Keratinocyte (primary cell): ENCODE data around the gene GRAP. TPM values are rescaled to one million over a fixed set of nuclear protein-coding genes. Genes with fewer than 3 reads are reported as not detected.

Experiments
- DNase-seq: peaks from one replicate; pipeline ENCODE4 v3.0.0-alpha.2; 2011; ENCODE audit warnings: low read depth, missing footprints, low spot score
- FAIRE-seq: peaks from 2 replicates; lab custom pipeline; 2011; peaks lifted over from hg19 to GRCh38; lab: Jason Lieb, UNC
- H2AFZ ChIP-seq: 2 replicates; pipeline ENCODE4 v1.6.0; 2012; ENCODE audit warnings: low read length, control low read depth, inconsistent platforms; ENCODE audit not compliant: control insufficient read depth
- H3K27ac ChIP-seq: 2 replicates; pipeline ENCODE4 v1.5.1; 2011; ENCODE audit warnings: low read length; ENCODE audit not compliant: control insufficient read depth, insufficient read depth
- H3K27me3 ChIP-seq: 3 replicates; pipeline ENCODE4 v1.6.0; 2011; ENCODE audit warnings: low read length; ENCODE audit not compliant: control insufficient read depth, insufficient read depth; ENCODE audit errors: extremely low read depth
- H3K36me3 ChIP-seq, 2 experiments: 2 replicates in 1 of 2; 3 replicates in 1 of 2; pipeline ENCODE4 v1.5.1; 2011; ENCODE audit warnings: low read length in 2 of 2, mild to moderate bottlenecking in 1 of 2; ENCODE audit not compliant: control insufficient read depth in 2 of 2, insufficient read depth in 2 of 2; ENCODE audit errors: extremely low read depth in 1 of 2
- H3K4me1 ChIP-seq: 3 replicates; pipeline ENCODE4 v1.5.1; 2011; ENCODE audit warnings: low read length; ENCODE audit not compliant: control insufficient read depth, insufficient read depth; ENCODE audit errors: extremely low read depth
- H3K4me2 ChIP-seq: 3 replicates; pipeline ENCODE4 v1.6.0; 2011; ENCODE audit warnings: low read depth, low read length; ENCODE audit not compliant: control insufficient read depth, insufficient read depth; ENCODE audit errors: extremely low read depth
- H3K4me3 ChIP-seq, 3 experiments: fragments of 200-600 bp in 1 of 3; sonication (generic) in 1 of 3; 2 replicates in 2 of 3; 3 replicates in 1 of 3; pipeline ENCODE4 v1.5.1; 2011 to 2016; ENCODE audit warnings: low read length in 3 of 3, mild to moderate bottlenecking in 3 of 3, control low read depth in 2 of 3, inconsistent platforms in 1 of 3, low read depth in 1 of 3, mixed read lengths in 1 of 3, mixed run types in 1 of 3, moderate library complexity in 1 of 3; ENCODE audit not compliant: control insufficient read depth in 2 of 3, insufficient read depth in 2 of 3; ENCODE audit errors: extremely low read depth in 1 of 3
- H3K79me2 ChIP-seq: 2 replicates; pipeline ENCODE4 v1.6.0; 2012; ENCODE audit warnings: low read length; ENCODE audit not compliant: control insufficient read depth, insufficient read depth
- H3K9ac ChIP-seq: 3 replicates; pipeline ENCODE4 v1.6.0; 2011; ENCODE audit warnings: low read length; ENCODE audit not compliant: control insufficient read depth, insufficient read depth; ENCODE audit errors: extremely low read depth
- H3K9me1 ChIP-seq: 3 replicates; pipeline ENCODE4 v1.6.0; 2011; ENCODE audit warnings: low read length; ENCODE audit not compliant: control insufficient read depth, insufficient read depth; ENCODE audit errors: extremely low read depth
- H3K9me3 ChIP-seq: 2 replicates; pipeline ENCODE4 v1.5.1; 2012; ENCODE audit warnings: low read depth, low read length; ENCODE audit not compliant: control insufficient read depth
- H4K20me1 ChIP-seq: 3 replicates; pipeline ENCODE4 v1.6.0; 2011; ENCODE audit warnings: low read length; ENCODE audit not compliant: control insufficient read depth, insufficient read depth; ENCODE audit errors: extremely low read depth
- EZH2 ChIP-seq: IDR thresholded peaks from one replicate; pipeline ENCODE4 v1.6.1; 2012; ENCODE audit warnings: inconsistent platforms, mild to moderate bottlenecking, low read length, moderate library complexity
- dilution Hi-C: fragments of 300-500 bp; cut with MboI; formaldehyde crosslinking; loops from one replicate; pipeline ENCODE4 v1.7.0; 2020; ENCODE audit warnings: low sequenced_read_pairs; ENCODE audit not compliant: extremely low pct_ligation_motif_present
- polyA plus RNA-seq, 5 experiments: library from polyadenylated mRNA; depleted of rRNA in 3 of 5; stranded (reverse) in 3 of 5; stranded (forward) in 1 of 5; unstranded in 1 of 5; fragments of >200 nt; gene quantifications; 1 replicate in 1 of 5; 2 replicates in 3 of 5; 3 replicates in 1 of 5; pipeline versions ENCODE4 v1.2.1 to v1.2.3, GENCODE V29; 2011 to 2012; ENCODE audit warnings: missing spikeins in 2 of 5, low read depth in 1 of 5, low replicate concordance in 1 of 5
- TF ChIP-seq, protein P1 (sequence below), 3 experiments: IDR thresholded peaks in 1 of 3; conservative IDR thresholded peaks in 1 of 3; optimal IDR thresholded peaks in 1 of 3; 2 replicates in 2 of 3; 3 replicates in 1 of 3; pipeline versions ENCODE3 to v1.5.1; 2011; ENCODE audit warnings: low read length in 3 of 3, mild to moderate bottlenecking in 3 of 3, moderate library complexity in 2 of 3, control low read depth in 1 of 3, inconsistent platforms in 1 of 3; ENCODE audit not compliant: insufficient read depth in 2 of 3; ENCODE audit errors: extremely low read depth in 1 of 3

GRAP gene
- polyA plus RNA-seq, 1 donor (not counting 4 experiments of a cell fraction or from before 2014, with no cell fraction given), result 0.03 TPM

DNA sequence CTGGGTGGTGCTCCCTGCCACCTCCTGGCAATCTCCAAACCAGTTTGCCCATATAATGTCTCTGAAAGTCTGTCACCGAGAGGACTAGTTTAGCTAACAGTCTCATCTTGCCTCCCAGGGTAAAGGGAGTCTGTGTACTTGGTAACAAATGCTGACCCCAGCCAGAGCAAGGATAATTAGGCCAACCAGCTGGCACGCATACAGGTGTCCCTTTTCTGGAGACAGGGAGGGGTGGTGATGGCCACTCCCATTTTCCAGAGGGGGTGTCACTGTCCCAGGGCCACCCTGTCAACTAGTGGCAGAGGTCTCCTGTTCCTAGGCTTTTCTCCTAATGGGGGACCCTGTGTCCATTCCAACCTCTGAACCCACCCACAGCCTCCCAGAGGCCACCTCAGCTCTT lies 50.3 kb downstream of the GRAP start:
- Histone ChIP-seq H3K4me2 (no peak overlapping the region), H2AFZ (no peak overlapping the region), H3K4me1 (peaks cover 82% of the 10 kb centered on the region), H3K9ac (no peak overlapping the region), H3K9me3 (no peaks in the 10 kb centered on the region), H3K27ac (no peak overlapping the region), H3K4me3 (no peak overlapping the region), H3K27me3 (no peaks in the 10 kb centered on the region), H4K20me1 (peaks cover 48% of the 10 kb centered on the region), H3K9me1 (peaks cover 4% of the 10 kb centered on the region), H3K79me2 (peaks cover 90% of the 10 kb centered on the region), H3K36me3 (peaks cover 8 to 50% of the 10 kb centered on the region in 2 experiments)
- dilution Hi-C loops, result no loop called here
- DNase-seq (no peak), FAIRE-seq (no peak)
- TF ChIP-seq EZH2, result no peak
- TF ChIP-seq, protein P1, sequence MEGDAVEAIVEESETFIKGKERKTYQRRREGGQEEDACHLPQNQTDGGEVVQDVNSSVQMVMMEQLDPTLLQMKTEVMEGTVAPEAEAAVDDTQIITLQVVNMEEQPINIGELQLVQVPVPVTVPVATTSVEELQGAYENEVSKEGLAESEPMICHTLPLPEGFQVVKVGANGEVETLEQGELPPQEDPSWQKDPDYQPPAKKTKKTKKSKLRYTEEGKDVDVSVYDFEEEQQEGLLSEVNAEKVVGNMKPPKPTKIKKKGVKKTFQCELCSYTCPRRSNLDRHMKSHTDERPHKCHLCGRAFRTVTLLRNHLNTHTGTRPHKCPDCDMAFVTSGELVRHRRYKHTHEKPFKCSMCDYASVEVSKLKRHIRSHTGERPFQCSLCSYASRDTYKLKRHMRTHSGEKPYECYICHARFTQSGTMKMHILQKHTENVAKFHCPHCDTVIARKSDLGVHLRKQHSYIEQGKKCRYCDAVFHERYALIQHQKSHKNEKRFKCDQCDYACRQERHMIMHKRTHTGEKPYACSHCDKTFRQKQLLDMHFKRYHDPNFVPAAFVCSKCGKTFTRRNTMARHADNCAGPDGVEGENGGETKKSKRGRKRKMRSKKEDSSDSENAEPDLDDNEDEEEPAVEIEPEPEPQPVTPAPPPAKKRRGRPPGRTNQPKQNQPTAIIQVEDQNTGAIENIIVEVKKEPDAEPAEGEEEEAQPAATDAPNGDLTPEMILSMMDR (optimal IDR thresholded peaks at IDR 0.05 in 1 of 3, IDR thresholded peaks at IDR 0.05 in 1 of 3, conservative IDR thresholded peaks at IDR 0.05 in 1 of 3; ENCODE audit: extremely low read depth in 1 of 3, insufficient read depth in 2 of 3, low read length in 3 of 3), result no peak

DNA sequence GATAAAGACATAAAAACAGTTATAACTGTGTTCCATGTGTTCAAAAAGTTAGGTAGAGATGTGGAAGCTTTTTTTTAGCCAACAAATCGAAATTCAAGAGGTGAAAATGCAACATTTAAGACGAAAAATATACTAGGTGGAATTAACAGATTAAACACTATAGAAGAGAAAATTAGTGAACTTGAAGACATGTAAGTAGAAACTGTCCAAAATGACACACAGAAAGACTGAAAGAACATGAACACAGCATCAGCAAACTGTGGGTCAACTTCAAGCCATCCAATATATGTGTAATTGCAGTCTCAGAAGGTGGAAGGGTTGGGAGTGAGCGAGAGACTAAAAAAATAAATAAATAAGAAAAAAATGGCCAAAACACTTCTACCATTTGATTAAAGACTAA lies 51.5 kb downstream of the GRAP start:
- Histone ChIP-seq H3K27me3 (no peaks in the 10 kb centered on the region), H3K4me1 (peaks cover 82% of the 10 kb centered on the region), H3K9me3 (no peaks in the 10 kb centered on the region), H3K9me1 (peaks cover 7% of the 10 kb centered on the region), H4K20me1 (peaks cover 55% of the 10 kb centered on the region), H3K4me3 (no peak overlapping the region), H3K79me2 (peaks cover 96% of the 10 kb centered on the region), H3K36me3 (peaks cover 8 to 49% of the 10 kb centered on the region in 2 experiments), H3K4me2 (peak overlapping the region; percentile 56), H3K9ac (no peak overlapping the region), H3K27ac (no peak overlapping the region), H2AFZ (no peak overlapping the region)
- TF ChIP-seq, protein P1 (optimal IDR thresholded peaks at IDR 0.05 in 1 of 3, IDR thresholded peaks at IDR 0.05 in 1 of 3, conservative IDR thresholded peaks at IDR 0.05 in 1 of 3; ENCODE audit: extremely low read depth in 1 of 3, insufficient read depth in 2 of 3, low read length in 3 of 3), result no peak
- no peak for TF ChIP-seq EZH2
- dilution Hi-C loops, result no loop called here
- no peak for DNase-seq
- FAIRE-seq, result no peak
